IPS DF 4.7 (cell line): ENCODE measurements around the gene LRRC56.
"Not testable (repeated sequence)": the region's sequence is repeated elsewhere in the genome, so short reads cannot be mapped to it uniquely, and the experiment has no call there.

Experiments used
- DNase-seq: peaks from one replicate; pipeline ENCODE4 v3.0.0-alpha.2; 2013; ENCODE audit warnings: low spot score; ENCODE audit errors: extremely low read depth

The LRRC56 gene

GRCh38 chr11:501001-501682, 36.2 kb upstream of the LRRC56 start:
- DNase-seq: no peak

GRCh38 chr11:501683-502287, 35.5 kb upstream of the LRRC56 start:
- no peak for DNase-seq

- no peak for DNase-seq
Measured at GRCh38 chr11:502288-503178, 34.8 kb upstream of the LRRC56 start.

- no peak for DNase-seq
Measured at GRCh38 chr11:503179-503981, 33.9 kb upstream of the LRRC56 start.

GRCh38 chr11:504053-504993, 33.0 kb upstream of the LRRC56 start:
- no peak for DNase-seq

- no peak for DNase-seq
Measured at GRCh38 chr11:504994-505344, 32.4 kb upstream of the LRRC56 start.

GRCh38 chr11:506238-506994, 30.9 kb upstream of the LRRC56 start:
- DNase-seq: peak; percentile 84

- no peak for DNase-seq
Measured at GRCh38 chr11:506995-507726, 30.2 kb upstream of the LRRC56 start, which contains the start of gene RNH1. Gene RNH1, minus strand, starts transcription at chr11:507242. Its CDS starts 5,080 bp downstream, at chr11:502162.

- DNase-seq: no peak
Measured at GRCh38 chr11:507727-508515, 29.4 kb upstream of the LRRC56 start.

- no peak for DNase-seq
Measured at GRCh38 chr11:508956-509355, 28.4 kb upstream of the LRRC56 start.

GRCh38 chr11:512761-513595, 24.3 kb upstream of the LRRC56 start:
- DNase-seq: no peak

GRCh38 chr11:514606-515005, 22.7 kb upstream of the LRRC56 start:
- no peak for DNase-seq

GRCh38 chr11:515131-515530, 22.2 kb upstream of the LRRC56 start:
- no peak for DNase-seq

- DNase-seq: no peak
Measured at GRCh38 chr11:516400-516799, 20.9 kb upstream of the LRRC56 start.

- not testable (repeated sequence) for DNase-seq
Measured at GRCh38 chr11:516918-517685, 20.2 kb upstream of the LRRC56 start.

- DNase-seq: no peak
Measured at GRCh38 chr11:518463-519202, 18.7 kb upstream of the LRRC56 start.
